Skin of body (tissue), 2 donors: ENCODE results near the gene SEMA4D. TPM values are rescaled to one million over a fixed set of nuclear protein-coding genes. Genes with fewer than 3 reads are reported as not detected.

Source experiments
- DNase-seq: peaks from one replicate; lab custom pipeline; 2025; lab: John Stamatoyannopoulos, UW
- total RNA-seq: library from RNA; depleted of rRNA; stranded (reverse); fragments of >200 nt; gene quantifications from one replicate; pipeline ENCODE4 v1.2.3, GENCODE V29; 2014

SEMA4D gene
- total RNA-seq, 1 donor from 2014 or later, result 13.1 TPM

DNA sequence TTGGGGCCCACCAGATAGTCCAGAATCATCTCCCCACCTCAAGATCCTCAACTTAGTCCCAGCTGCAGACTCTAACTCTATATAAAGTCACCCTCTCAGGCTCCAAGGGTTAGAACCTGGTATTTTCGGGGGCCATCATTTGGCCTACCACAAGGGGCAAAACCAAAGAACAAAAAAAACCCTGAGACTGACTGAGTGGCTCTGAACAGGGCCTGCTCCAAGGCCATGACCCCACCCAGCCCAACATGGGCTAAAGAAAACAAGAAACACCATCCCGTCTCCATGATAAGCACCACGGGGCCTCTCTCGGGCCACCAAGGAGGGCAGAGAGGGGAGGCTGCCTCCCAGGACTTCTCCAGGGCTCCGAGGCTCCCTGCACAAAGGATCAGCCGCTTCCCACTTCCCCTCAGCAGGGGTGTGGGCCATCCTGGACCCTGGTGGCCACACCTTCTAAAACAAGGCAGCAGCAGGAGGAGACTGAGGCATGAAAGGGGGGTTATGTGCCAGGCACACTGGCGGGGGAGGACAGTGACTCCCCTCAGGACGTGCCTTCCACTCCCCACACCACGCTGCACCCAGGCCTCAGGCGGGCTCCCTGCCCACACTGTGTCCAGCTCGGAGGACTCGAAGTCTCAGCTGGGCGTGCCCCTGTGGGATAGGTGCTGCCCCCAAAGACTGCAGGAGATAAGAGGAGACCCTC lies 51.5 kb downstream of the SEMA4D start:
- DNase-seq, result no peak

DNA sequence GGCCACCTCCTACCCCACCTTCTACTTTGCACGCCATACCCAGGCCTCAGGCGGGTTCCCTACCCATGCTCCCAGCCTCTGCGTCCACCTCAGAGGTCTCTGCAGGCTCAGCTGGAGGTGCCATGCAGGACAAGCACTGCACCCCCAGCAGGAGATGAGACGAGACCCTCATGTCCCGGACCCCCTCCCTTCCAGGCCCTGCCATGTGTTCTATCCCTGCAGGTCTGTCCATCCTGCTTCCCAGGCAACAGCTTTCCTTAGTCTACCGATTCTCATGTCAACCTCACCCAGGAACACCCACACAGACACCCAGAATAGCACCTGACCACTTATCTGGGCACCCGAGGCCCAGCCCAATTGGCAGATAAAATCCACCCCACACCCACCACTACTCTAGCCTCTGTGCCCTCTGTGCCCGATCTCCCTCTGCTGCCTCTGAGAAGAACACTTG lies 52.1 kb downstream of the SEMA4D start:
- no peak for DNase-seq

DNA sequence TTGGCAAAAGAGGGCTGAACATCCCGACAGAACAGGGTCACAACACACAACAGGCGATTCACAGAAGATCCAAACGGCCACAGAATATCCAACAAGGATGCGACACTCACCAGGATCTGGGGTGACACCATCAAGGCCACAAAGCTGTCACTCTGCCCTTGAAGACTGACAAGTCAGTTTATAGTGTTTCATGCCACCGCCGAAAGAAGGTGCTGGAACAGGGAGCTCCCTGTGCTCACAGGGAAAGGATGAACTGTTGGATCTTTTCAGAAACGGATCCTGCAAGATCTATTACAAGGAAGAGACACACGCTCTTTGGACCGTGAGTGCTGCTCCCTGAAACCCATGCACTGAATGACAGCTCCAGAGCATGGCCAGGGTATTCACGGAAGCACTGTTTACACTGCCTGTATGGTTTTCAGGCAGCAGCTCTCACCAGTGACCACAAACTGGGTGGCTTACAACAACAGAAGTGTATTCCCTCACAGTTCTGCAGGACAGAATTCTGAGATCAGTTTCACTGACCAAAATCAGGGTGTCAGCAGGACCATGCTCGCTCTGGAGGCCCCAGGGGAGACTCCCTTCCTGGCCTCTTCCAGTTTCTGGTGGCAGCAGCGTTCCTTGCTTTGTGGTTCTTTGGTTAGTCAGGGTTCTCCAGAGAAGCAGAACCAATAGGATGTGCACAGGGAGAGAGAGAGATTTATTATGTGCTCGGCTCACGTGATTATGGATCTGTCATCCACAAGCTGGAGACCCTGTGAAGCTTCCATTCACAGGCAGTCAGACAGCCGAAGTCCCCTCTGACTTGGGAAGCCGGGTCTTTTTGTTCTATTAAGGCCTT lies 52.8 kb downstream of the SEMA4D start:
- no peak for DNase-seq

DNA sequence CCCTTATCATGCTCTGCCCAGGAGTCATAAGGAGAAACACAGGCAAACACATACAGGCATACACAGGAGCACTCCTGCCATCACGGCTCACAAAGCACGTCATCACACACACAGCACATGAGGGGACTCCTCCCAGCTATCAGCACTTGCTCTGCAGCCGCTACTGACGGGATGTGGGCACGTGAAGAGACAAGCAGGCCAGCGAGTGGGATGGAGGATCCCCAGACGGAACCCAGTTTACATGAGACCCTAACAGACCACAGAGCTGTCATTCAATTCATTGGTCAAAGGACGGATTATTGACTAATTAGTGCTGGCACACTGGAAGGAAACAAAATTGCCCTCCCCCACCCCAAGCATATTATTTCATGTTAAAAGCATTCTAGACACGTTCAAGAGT lies 53.6 kb downstream of the SEMA4D start:
- DNase-seq, result no peak

DNA sequence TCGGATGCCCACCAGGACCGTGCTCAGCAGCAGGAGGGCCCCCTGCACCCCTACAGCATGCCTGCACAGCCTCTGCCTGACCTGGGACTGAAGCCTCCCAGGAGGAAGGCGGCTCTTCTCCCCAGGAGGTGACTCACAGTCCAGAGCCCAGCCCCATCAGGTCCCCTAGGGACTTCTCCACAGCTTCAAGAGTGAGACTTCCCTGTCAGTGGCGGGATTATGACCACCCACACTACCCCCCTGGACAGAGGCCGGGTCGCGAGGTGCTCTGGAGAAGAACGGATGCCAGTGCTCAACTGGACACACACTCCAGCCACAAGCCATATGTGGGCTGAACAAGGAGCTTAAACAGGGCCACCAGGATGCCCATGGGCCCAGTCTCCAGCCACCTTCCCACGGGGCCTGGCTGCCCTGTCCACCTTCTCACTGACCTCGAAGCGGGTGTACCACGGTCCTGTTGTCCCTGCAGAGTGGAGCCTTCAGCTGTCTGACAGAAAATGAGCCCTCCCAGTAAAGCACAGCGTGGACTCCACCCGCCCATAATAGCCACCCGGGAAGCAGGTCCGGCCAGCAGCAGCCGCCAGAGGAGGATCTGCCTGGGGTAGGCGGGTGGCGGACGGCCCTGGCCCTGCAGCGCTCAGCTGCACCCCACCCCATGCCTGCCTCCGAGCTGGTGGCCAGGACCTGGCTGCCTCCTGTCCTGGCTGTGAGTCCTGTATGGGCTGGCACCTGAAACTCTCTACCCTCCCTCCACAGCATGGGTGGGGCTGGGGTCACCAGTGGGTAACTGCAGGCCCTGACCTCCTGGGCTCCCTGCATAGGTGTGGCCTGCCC lies 54.7 kb downstream of the SEMA4D start:
- no peak for DNase-seq

DNA sequence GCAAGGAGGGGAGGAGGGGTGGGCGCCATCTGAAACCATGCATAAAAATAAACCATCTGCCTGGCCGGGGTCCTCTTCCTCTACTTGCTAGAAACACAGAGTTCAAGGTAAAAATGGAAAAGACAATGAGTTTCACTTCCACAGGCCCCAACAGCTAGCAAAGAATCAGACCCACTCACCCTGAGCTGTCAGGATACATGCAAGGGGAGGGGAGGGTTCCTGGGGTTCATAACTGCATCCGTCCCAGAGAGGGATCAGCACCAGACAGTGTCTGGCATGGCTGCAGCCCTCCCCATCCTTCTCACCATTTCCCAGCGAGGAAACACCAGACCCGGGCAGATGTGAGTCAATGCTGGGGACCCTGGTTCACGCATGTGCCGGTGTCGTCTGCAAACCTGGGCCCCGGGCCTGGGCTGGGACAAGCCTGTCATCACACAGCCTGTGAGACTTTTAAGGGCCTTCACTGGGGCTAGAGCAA lies 55.4 kb downstream of the SEMA4D start:
- DNase-seq, result no peak

DNA sequence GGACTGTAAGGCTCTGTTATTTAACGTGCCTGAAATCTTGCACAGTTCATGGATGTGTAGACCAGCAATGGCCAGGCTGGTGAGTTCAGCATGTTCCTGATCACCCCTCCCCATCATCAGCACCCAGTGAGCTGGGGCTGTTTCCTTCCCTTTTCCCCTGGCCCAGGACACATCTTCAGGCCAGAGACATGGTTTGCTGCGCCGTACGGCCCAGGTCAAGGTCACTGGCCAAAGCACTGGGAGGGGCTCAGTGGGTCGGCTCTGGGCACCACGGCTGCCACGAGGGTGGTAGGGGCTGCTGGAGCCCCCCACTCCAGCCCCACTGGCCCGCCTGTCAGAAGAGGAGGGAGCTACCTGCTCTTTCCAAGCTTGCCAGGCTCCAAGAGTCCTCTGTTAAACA lies 55.9 kb downstream of the SEMA4D start:
- no peak for DNase-seq

DNA sequence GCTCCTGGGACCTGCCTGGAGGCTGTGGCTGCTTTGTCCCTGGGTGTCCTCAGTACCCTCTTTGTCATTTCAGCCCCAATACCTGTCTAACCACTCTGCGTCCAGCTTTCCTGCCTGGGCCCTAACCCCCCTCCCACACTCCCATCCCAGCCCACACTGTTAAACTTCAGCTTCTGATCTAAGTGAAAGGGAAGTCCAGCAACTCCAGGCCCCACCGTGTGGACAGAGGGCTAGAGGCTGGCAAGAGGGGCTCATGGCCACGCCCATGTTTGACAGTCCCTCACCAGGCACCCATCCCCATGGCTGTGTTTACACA lies 56.3 kb downstream of the SEMA4D start:
- DNase-seq, result no peak

DNA sequence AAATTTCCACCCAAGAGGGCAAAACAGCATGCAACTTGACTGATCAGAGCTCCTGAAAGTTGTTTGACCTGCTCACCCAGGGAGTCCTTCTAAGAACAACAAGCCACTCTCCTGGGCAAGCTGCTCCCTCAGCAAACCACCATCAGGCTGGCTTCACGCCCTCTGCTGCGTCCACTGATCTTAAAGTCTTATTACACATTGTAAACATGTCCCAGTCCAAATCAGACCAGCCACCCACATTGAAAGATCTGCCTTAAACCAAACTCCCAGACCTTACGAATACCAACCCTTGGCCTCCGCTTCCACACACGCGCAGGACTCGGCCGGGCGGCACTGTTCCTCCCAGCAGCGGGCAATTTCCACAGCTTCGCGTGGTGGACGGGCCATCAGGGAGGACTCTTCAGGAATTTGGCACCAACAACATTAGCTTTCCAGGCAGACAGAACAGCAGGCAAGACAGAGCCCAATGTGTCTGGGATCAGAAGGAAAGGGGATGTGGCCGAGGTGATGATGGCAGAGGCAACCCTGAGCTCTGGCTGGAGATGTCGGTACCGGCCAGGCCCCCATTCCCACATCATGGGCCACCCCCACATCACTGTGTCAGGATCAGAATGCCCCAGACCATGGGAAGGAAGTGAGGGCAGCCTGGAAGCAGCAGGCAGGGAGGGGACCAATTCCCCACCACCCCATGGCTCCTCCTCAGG lies 56.8 kb downstream of the SEMA4D start:
- DNase-seq, result no peak

DNA sequence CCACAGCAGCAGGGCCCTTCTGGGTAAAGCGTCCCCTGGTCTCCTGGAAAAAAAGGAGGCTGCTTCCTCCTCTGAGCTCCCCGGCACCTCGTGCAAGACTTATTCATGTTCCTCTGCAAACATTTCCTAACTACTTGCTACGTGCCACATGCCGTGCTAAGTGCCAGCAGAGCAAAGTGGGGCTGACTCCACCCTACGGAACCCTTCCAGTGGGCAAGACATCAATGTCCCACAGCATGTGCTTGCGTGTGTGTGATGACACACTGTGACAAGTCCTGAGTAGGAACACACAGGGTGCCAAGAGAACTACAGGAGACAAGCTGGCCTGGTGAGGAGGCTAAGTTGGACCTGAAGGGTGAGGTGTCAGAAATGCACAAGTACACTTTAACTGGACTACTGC lies 57.4 kb downstream of the SEMA4D start:
- no peak for DNase-seq

DNA sequence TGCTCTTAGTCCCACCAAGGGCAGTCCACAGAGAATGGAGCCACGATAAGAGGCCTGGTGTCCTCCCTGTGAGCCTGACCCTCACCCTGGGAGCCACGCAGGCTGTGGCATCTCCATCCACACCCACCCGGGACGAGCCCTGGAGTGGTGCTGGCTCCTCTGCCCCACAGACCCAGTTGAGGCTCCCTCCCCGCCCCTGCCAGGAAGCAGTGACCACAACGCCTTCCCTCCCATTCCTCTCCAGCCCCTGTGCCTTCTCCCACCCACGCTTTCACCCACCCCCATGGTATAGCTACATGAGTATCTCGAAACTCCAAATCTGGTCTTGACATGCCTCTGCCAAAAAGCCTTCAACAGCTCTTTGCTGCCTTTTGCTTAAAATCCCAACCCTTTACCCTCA lies 57.9 kb downstream of the SEMA4D start:
- DNase-seq, result no peak

DNA sequence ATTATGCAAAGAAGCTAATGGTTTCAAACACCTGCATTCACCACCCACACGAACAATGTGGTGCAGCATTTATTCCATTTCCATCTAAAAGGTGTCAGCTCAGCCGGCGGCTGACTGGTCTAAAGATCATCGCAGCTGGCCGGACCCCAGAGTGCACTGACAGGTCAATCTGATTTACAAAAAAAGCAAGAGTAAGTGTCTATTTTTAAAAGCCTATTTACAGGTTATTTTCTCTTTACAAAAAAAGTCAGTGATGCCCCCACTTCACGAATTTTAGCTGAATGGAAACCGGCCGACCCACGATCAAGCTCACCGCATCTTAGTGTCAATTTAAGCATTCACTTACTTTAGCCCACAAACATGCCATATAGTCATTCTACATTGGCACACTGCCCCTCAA lies 58.3 kb downstream of the SEMA4D start:
- DNase-seq, result no peak

DNA sequence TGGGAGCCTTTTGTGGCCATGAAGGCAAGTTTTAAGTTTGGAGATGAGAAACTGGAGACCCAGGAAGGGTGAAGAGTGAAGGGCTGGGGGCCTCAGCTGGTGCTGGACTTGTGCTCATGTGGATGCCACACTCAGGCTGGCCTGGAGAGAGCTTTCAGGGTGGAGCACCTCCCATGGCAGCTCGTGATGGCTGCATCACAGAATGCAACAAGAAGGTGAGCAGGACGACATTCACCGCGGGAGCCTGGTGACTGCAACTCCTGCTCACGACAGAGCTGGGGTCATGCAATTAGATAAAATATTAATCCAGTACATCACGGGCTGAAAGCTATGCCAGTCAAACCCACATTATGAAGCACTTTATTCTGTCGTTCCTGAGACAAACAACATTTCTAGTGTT lies 59.7 kb downstream of the SEMA4D start:
- no peak for DNase-seq

DNA sequence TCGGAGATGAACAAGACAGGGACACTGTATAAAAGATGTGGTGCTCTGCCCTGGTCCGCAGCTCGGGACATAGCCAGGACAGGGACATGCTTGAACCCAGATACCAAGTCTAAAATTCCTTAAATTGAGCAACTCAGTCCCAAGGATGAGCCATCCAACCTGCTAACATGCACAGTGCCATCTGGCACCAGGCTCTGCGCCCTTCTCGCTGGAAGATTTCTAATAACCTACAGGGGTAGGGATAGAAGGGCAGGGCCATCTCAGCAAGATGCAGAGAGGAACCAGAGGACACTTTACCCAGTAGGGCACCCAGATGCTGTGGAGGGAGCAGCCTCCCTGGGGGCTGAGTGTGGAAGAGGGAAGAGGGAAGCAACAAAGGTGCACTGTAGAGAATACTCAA lies 60.1 kb downstream of the SEMA4D start:
- DNase-seq, result no peak

DNA sequence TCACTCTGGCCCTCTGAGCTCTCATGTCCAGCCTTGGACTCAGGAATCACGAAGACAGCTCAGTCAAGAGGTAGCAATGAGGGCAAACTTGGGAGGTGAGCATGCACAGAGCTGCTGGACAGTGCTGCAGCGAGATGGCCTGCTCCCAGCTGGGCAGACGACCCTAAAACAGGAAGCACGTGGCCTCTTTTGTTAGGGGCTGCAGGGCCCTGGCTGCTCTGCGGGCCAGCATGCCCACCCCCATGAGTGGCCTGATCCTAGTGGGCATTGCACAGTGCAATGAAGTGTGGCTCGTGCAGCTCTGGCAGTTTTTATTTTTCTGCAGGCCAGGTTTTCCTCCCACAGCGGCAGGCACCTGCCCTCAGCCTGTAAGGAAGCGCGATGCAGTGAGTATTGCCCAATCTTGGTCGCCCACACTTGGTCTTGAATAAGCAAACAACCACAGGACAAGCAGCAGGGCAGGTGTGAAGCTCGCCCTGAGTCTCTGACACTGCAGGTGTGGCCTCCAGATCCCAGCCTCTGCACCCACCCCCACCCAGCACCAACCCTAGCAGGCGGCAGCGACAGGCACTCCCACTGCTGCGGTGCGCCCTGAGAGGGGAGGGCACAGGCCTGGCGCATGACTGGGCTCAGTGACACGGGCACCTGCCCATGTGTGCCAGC lies 60.8 kb downstream of the SEMA4D start:
- no peak for DNase-seq

DNA sequence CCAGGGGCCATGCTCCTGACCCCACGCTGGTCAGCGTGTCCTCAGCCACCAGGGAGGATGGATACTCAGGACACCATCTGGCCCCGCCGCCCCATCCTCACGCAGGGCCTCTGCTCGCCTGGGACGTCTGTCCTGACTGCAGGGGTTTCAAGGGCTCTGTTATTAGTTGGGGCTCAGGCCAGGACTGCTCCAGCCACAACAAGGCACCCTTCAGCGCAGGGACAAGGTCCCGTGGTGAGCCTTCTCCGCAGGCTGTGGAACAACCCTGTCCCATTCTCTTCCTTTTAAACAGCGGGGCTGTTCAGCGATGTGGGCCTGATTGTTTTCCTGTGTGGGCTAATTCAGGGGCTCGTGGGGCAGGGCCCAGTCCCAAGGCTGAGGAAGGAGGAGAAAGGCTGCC lies 61.6 kb downstream of the SEMA4D start:
- no peak for DNase-seq

DNA sequence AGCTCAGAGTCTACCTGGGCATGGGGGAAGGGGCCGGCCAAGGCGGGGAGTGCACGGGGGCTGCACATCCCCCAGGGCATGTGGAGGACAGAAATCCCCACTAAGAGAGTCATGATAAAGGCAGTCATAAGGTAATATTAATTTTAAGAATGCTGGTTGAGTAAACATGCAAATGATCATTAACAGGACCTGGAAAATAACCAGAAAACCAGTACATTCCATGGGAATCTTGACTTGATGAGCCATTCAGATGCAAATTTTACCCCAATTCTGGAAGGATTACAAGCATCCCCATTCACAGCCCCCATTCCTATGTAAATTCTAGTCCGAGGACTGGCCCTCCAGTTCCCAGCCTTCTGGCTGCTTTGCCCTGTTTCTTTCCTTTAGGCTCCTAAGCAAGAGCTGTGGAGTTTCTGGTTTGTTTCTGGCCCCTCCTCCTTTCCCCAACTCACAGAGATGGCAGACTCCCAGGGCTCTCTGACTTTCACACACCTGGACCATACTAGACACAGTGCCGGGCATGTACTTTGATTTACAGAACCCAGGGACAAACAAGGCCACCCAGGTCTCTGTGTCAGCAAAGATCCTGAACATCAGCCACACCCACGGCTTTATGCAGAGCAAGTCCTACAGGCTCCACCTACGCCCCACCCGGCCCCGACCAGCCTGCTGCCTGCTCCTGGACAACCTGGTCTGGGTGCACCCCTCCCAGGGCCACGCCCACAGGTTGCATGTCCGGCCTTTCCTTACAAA lies 62.7 kb downstream of the SEMA4D start:
- no peak for DNase-seq

DNA sequence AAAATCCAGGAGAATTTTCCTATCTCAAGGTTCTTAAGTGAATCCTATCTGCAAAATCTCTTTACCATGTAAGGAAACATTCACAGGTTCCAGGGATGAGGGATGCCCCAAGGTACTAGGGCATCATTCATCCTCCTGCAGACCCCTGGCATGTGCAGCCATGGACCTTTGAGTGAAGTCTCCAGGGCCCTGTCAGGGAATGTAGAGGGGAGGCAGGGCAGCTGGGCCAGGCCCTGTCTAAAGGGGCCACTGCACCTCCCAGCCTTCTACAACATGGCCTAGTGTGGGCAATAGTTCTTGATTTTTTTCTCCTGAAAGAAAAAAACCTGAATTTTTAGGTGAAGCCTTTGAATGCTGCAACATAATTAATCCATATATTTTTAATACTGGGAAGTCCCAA lies 63.3 kb downstream of the SEMA4D start:
- DNase-seq, result no peak

DNA sequence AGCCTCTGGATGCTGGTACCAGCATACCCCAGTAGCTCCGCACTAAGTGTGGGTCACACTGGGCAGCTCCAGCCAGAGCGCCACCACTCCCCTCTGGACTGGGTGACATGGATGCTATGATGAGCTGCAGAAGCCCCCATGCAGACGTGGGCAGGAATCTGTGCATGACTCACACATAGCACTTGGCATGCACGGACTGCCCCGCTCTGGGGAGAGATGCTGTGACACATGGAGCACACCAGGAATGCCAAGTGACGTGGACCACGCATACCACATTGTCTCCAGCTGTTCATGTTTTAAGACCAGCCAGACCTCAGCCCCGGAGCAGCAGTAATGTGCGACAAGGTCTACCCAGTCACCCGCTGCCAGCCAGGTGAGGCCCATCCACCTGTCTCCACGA lies 64.1 kb downstream of the SEMA4D start:
- DNase-seq, result peak; percentile 37

DNA sequence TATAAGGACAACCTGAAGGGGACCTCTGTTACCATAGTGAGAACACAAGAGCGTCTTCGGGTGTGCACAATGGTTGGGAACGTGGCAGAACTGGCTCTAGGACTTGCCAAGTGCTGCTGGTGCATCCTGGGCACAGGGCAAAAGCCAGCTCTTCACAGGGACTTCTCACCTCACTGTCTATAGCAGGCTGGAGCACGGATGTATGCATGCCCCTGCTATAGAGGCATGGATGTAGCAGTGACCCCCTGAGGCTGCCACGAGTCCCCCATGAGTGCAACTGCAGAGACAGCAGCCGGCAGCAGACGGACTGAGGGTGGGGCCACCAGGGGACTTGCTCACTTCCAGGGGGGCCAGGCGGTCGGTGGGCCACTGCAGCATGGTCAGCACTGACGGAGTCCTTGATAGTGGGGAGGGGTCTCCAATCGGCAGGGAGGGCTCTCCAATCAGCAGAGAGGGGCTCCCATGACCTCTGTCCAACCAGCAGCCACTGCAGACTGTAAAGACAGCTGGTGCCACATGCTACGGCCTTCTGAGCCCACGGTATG lies 64.9 kb downstream of the SEMA4D start:
- DNase-seq, result no peak
